ENCODE data around the gene GNAQ.

GNAQ gene

DNA sequence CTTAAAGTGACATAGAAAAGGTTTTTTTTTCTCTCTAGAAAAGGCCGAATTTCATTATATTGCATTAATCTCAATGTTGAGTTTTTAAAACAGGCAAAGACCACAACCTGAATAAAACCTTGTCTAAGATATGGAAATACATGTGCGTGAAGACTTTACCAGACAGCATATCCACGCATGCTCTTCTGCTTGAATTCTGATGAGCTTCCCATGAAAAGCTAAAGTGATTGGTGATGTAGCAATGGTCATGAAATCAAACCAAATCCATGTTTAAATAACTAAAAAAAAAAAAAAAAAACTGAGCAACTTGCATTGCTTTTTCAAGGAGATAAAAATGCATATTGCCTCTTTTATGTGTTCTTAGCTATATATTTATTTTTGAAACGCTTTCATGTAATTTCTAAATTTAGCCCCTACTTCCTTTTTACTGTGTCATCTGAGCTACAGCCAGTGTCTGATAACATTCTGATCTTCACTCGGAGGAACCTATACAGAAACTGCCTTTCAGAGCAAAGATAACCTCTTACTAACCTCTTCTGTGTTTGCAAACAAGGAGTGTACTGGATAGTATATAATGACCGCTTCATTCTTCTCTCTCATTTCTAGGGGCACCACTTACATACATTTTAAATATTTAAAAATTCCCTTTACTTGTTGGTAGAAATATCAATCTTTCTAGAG is 204.4 kb downstream of the GNAQ start:
- no peak overlapping the region for H3K4me3 ChIP-seq (ENCODE audit: low read depth, low read length)
- H3K27ac ChIP-seq, result no peak overlapping the region
- in situ Hi-C loops (cut with HindIII; ENCODE audit: low pct_ligation_motif_present, low sequenced_read_pairs), result no loop called here
- H3K27me3 ChIP-seq (replicated peaks), result no peaks in the 10 kb centered on the region
- no peaks in the 10 kb centered on the region for H3K36me3 ChIP-seq (replicated peaks)
- TF ChIP-seq, protein P1, sequence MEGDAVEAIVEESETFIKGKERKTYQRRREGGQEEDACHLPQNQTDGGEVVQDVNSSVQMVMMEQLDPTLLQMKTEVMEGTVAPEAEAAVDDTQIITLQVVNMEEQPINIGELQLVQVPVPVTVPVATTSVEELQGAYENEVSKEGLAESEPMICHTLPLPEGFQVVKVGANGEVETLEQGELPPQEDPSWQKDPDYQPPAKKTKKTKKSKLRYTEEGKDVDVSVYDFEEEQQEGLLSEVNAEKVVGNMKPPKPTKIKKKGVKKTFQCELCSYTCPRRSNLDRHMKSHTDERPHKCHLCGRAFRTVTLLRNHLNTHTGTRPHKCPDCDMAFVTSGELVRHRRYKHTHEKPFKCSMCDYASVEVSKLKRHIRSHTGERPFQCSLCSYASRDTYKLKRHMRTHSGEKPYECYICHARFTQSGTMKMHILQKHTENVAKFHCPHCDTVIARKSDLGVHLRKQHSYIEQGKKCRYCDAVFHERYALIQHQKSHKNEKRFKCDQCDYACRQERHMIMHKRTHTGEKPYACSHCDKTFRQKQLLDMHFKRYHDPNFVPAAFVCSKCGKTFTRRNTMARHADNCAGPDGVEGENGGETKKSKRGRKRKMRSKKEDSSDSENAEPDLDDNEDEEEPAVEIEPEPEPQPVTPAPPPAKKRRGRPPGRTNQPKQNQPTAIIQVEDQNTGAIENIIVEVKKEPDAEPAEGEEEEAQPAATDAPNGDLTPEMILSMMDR (IDR thresholded peaks at IDR 0.05; ENCODE audit: low read depth, low read length, missing control alignments), result no peak
- DNase-seq, result no peak

DNA sequence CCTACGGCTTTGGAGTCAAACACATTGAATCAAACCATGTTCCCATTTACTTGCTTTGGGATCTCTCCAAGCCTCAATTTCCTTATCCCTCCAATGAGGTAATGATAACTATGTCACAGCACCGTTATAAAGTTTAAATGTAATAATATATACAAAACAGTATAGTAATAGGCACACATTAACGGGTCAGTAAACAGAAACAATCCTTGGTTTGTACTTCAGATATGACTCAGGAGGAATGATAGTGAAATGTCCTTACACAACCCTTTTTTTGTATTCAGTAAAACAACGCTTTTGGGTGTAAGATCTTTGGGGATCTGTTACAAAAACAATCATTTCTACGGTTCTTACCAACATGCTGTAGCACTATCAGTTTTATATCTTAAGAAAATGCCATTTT is 205.0 kb downstream of the GNAQ start:
- no peaks in the 10 kb centered on the region for H3K36me3 ChIP-seq (replicated peaks)
- H3K4me3 ChIP-seq (ENCODE audit: low read depth, low read length), result no peak overlapping the region
- no peaks in the 10 kb centered on the region for H3K27me3 ChIP-seq (replicated peaks)
- TF ChIP-seq, protein P1 (IDR thresholded peaks at IDR 0.05; ENCODE audit: low read depth, low read length, missing control alignments), result no peak
- no peak for DNase-seq
- no peak overlapping the region for H3K27ac ChIP-seq
- in situ Hi-C loops (cut with HindIII; ENCODE audit: low pct_ligation_motif_present, low sequenced_read_pairs), result no loop called here

DNA sequence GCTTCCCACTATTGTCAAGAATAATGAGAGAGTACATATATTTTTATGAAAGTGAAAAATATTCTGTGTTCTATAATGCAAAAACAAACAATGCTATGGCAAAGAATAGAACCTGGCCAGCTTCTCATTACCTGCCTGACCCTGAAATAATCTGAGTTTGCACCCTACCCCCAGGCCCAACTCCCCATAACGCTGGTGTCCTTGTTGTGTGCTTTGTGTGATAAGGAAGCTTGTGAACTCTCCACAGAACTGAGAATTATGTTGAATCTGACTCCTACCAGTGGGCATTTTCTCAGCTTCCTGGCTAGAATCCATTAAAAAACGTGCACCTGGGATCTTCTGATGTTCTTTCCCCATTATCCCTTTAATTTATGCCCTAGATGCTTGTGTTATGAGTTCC is 205.5 kb downstream of the GNAQ start:
- in situ Hi-C loops (cut with HindIII; ENCODE audit: low pct_ligation_motif_present, low sequenced_read_pairs), result no loop called here

DNA sequence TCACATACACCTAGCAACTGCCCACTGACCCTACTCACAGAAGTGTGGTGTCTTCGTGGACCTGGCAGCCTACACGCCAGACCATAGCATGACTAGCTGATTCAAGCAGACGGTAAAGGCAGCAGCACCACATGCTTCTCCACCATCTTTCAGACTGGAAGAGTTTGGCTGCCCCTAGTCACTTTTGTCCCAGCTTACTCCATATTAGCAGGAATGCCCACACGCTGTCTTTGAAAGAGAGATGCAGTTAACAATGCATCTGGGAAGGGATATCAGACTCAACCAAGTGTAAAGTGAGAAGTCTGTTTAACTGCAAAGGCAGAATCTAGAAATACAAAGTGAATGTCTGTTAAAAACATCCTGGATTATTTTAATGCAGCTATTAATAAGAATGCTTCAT is 206.2 kb downstream of the GNAQ start:
- DNase-seq, result no peak
- TF ChIP-seq, protein P1 (IDR thresholded peaks at IDR 0.05; ENCODE audit: low read depth, low read length, missing control alignments), result no peak
- Histone ChIP-seq H3K36me3 (replicated peaks) (no peaks in the 10 kb centered on the region), H3K4me3 (ENCODE audit: low read depth, low read length) (no peak overlapping the region), H3K27me3 (replicated peaks) (no peaks in the 10 kb centered on the region), H3K27ac (no peak overlapping the region)
- in situ Hi-C loops (cut with HindIII; ENCODE audit: low pct_ligation_motif_present, low sequenced_read_pairs), result no loop called here

More for the DNA sequence above, 205.5 kb downstream of the GNAQ start:
- DNase-seq, result no peak
- Histone ChIP-seq H3K36me3 (replicated peaks) (no peaks in the 10 kb centered on the region), H3K27me3 (replicated peaks) (no peaks in the 10 kb centered on the region), H3K4me3 (ENCODE audit: low read depth, low read length) (no peak overlapping the region), H3K27ac (no peak overlapping the region)
- TF ChIP-seq, protein P1 (IDR thresholded peaks at IDR 0.05; ENCODE audit: low read depth, low read length, missing control alignments), result no peak

DNA sequence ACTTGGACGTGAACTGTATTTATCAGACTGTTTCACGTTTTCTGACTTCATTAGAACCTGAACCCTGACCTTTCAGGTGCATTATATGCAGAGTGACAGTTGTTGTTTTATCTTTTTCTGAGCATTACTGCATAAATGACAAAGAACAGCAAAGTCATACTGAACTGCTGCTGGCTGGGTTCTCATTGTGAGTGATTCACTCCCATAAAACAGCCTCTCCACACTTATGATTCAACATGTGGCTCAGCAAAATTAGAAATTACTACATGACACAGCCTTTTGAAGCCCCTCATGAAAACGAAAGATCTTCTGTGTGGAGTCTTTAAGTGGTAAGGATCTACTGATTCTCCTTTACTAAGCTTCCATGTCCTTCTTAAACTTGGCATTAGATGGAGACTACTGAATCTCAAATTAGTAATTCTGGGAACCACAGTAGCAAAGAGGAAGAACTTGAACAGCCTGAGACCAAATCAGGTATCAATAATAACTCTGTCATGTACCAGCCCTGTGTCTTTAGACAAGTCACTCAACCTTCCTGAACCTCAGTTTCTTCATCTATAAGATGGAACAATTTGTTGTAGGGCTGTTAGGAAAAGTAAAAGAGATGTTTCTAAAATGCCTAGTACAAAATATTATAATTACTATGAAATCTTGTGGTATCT is 211.2 kb downstream of the GNAQ start:
- in situ Hi-C loops (cut with HindIII; ENCODE audit: low pct_ligation_motif_present, low sequenced_read_pairs), result no loop called here
- no peak overlapping the region for H3K4me3 ChIP-seq (ENCODE audit: low read depth, low read length)
- H3K27ac ChIP-seq, result peak overlapping the region; percentile 37
- H3K36me3 ChIP-seq (replicated peaks), result no peaks in the 10 kb centered on the region
- peak; percentile 74 for DNase-seq
- TF ChIP-seq, protein P1 (IDR thresholded peaks at IDR 0.05; ENCODE audit: low read depth, low read length, missing control alignments), result no peak
- H3K27me3 ChIP-seq (replicated peaks), result no peaks in the 10 kb centered on the region
